Esophagus squamous epithelium (tissue), 4 donors: ENCODE measurements around the gene TM9SF1.

Source experiments
- CTCF ChIP-seq, 6 experiments: fragments of 450-650 bp in 4 of 6; fragments of 200-600 bp in 2 of 6; sonication (generic) in 2 of 6; IDR thresholded peaks; one replicate each; pipeline ENCODE4 v1.5.1; 2016 to 2019; ENCODE audit warnings: antibody characterized with exemption in 6 of 6, mild to moderate bottlenecking in 4 of 6, moderate library complexity in 4 of 6
- POLR2A ChIP-seq, 4 donors: fragments of 450-650 bp; IDR thresholded peaks; one replicate each; pipeline ENCODE4 v1.6.1; 2017; ENCODE audit warnings: antibody characterized with exemption in 4 of 4, mild to moderate bottlenecking in 4 of 4, moderate library complexity in 3 of 4

- no peak for TF ChIP-seq POLR2A (IDR thresholded peaks at IDR 0.05)
- TF ChIP-seq CTCF (IDR thresholded peaks at IDR 0.05) = no peak
These were observed 2.3 kb downstream of the TM9SF1 start for GRCh38 chr14:24192933-24193332.
